K562 (cell line): ENCODE results near the gene PEX11A. TPM values are rescaled to one million over a fixed set of nuclear protein-coding genes. Genes with fewer than 3 reads are reported as not detected.

ENCODE experiments used
- ATAC-seq: fragments of 200-7000 bp; cut with Tn5 transposase; 3 replicates; pipeline ENCODE4 v1.9.1; 2020; ENCODE audit warnings: moderate library complexity
- BruUV-seq: library from RNA; stranded (reverse); fragments of 400-500 nt; replicated peaks from 2 replicates; lab custom pipeline; 2021; lab: Mats Ljungman, UMichigan
- CTCF ChIA-PET: fragments of 300-600 bp; formaldehyde crosslinking; extraction: SDS; loops from one replicate; lab custom pipeline; 2021; ENCODE audit warnings: low intra/inter-chr PET ratio; lab: Yijun Ruan, JAX
- POLR2A ChIA-PET: fragments of 300-600, 350-650 bp; sonication (Branson Sonifier 250); formaldehyde crosslinking; extraction: SDS; loops from one replicate; lab custom pipeline; 2021; ENCODE audit warnings: antibody characterized with exemption, inconsistent platforms; lab: Yijun Ruan, JAX
- DNase-seq, 4 experiments: peaks; one replicate each; pipeline versions ENCODE4 v3.0.0 to v3.0.0-alpha.2; 2011 to 2018; ENCODE audit warnings: low spot score in 3 of 4, mixed read lengths in 3 of 4; ENCODE audit errors: extremely low read depth in 1 of 4
- FAIRE-seq: peaks from 2 replicates; lab custom pipeline; 2011; peaks lifted over from hg19 to GRCh38; lab: Jason Lieb, UNC
- H2AFZ ChIP-seq: 2 replicates; pipeline ENCODE4 v1.6.0; 2011; ENCODE audit warnings: low read depth, low read length, control low read depth, inconsistent platforms
- H3K27ac ChIP-seq: fragments of 200-600 bp; 3 replicates; pipeline ENCODE4 v1.8.0; 2011; ENCODE audit warnings: low read depth, mild to moderate bottlenecking, control low read depth, inconsistent platforms, low read length, moderate library complexity, mixed read lengths; ENCODE audit errors: extremely low read depth
- H3K27me3 ChIP-seq, 2 experiments: fragments of 300-600 bp in 1 of 2; 2 replicates in 1 of 2; 3 replicates in 1 of 2; pipeline versions ENCODE4 v1.6.0 to v1.8.0; 2011; ENCODE audit warnings: inconsistent platforms in 2 of 2, low read length in 2 of 2, mild to moderate bottlenecking in 1 of 2, mixed read lengths in 1 of 2, moderate library complexity in 1 of 2; ENCODE audit not compliant: control insufficient read depth in 2 of 2, insufficient read depth in 2 of 2
- H3K36me3 ChIP-seq: fragments of 300-600 bp; 3 replicates; pipeline ENCODE4 v1.8.0; 2011; ENCODE audit warnings: mild to moderate bottlenecking, low read length, inconsistent platforms; ENCODE audit not compliant: control insufficient read depth, insufficient read depth
- H3K4me1 ChIP-seq, 2 experiments: fragments of 200-600 bp in 1 of 2; replicated peaks in 1 of 2; 2 replicates in 1 of 2; 3 replicates in 1 of 2; pipeline versions ENCODE4 v1.5.1 to v1.8.0; 2011; ENCODE audit warnings: inconsistent platforms in 2 of 2, low read length in 2 of 2, mild to moderate bottlenecking in 1 of 2, mixed read lengths in 1 of 2, moderate library complexity in 1 of 2; ENCODE audit not compliant: control insufficient read depth in 2 of 2, insufficient read depth in 2 of 2
- H3K4me2 ChIP-seq: 2 replicates; pipeline ENCODE4 v1.6.1; 2011; ENCODE audit warnings: low read length, control low read depth, inconsistent platforms, mixed read lengths; ENCODE audit not compliant: insufficient read depth
- H3K4me3 ChIP-seq: fragments of 200-600 bp; sonication (generic), shearing (Covaris generic); 2 replicates; pipeline ENCODE4 v1.5.1; 2016; ENCODE audit warnings: control low read depth, inconsistent platforms
- H3K79me2 ChIP-seq: fragments of 200-600 bp; 3 replicates; pipeline ENCODE4 v1.8.0; 2011; ENCODE audit warnings: low read length, inconsistent platforms; ENCODE audit not compliant: control insufficient read depth, insufficient read depth
- H3K9ac ChIP-seq, 2 experiments: 2 replicates each; pipeline versions ENCODE4 v1.6.0 to v1.6.1; 2011; ENCODE audit warnings: low read depth in 2 of 2, low read length in 2 of 2, control low read depth in 1 of 2, inconsistent platforms in 1 of 2, mild to moderate bottlenecking in 1 of 2, mixed read lengths in 1 of 2; ENCODE audit not compliant: insufficient read depth in 1 of 2
- H3K9me1 ChIP-seq: one replicate; pipeline ENCODE4 v1.6.0; 2011; ENCODE audit warnings: inconsistent platforms, mild to moderate bottlenecking, low read length, moderate library complexity; ENCODE audit not compliant: control insufficient read depth, insufficient read depth
- H3K9me3 ChIP-seq: replicated peaks from 2 replicates; pipeline ENCODE4 v1.5.1; 2011; ENCODE audit warnings: low read depth, low read length, inconsistent platforms; ENCODE audit not compliant: control insufficient read depth, insufficient read depth
- H4K20me1 ChIP-seq: replicated peaks from 2 replicates; pipeline ENCODE4 v1.6.1; 2011; ENCODE audit warnings: low read length, inconsistent platforms, mixed read lengths; ENCODE audit not compliant: control insufficient read depth, insufficient read depth
- ETV1 ChIP-seq: fragments of 450-650 bp; conservative IDR thresholded peaks from 2 replicates; pipeline ENCODE4 v1.6.1; 2016; ENCODE audit warnings: missing genetic modification characterization, control low read depth, low read depth, missing compliant biosample characterization
- HMG20B ChIP-seq: fragments of 250-450 bp; sonication (Bioruptor Pico); IDR thresholded peaks from 2 replicates; pipeline ENCODE4 v1.5.0; 2021; ENCODE audit warnings: mild to moderate bottlenecking
- KDM1A ChIP-seq, 2 experiments: fragments of 450-650 bp; IDR thresholded peaks; 2 replicates each; pipeline ENCODE4 v1.6.1; 2016; ENCODE audit warnings: mild to moderate bottlenecking in 2 of 2
- PCBP2 ChIP-seq: fragments of 200-400 bp; formaldehyde crosslinking; IDR thresholded peaks from 2 replicates; pipeline ENCODE4 v1.6.1; 2018; ENCODE audit warnings: low read length, low read depth, mild to moderate bottlenecking, moderate library complexity; ENCODE audit not compliant: poor library complexity, severe bottlenecking
- PTRF ChIP-seq: fragments of 450-650 bp; IDR thresholded peaks from 2 replicates; pipeline ENCODE4 v1.6.1; 2016; ENCODE audit warnings: mild to moderate bottlenecking, missing genetic modification characterization, missing compliant biosample characterization
- SIRT6 ChIP-seq: IDR thresholded peaks from one replicate; pipeline ENCODE4 v1.6.1; 2012; ENCODE audit warnings: low read depth, mild to moderate bottlenecking, control low read depth, inconsistent platforms, low read length, moderate library complexity
- ZNF668 ChIP-seq: fragments of 250-450 bp; sonication (Bioruptor Pico); IDR thresholded peaks from 2 replicates; pipeline ENCODE4 v1.8.0; 2022; ENCODE audit warnings: mild to moderate bottlenecking, inconsistent platforms
- ZNF696 ChIP-seq: fragments of 250-450 bp; sonication (Bioruptor Pico); conservative IDR thresholded peaks from 2 replicates; pipeline ENCODE4 v1.4.0; 2020; ENCODE audit warnings: mild to moderate bottlenecking, moderate library complexity
- ZNF75A ChIP-seq: fragments of 450-650 bp; formaldehyde crosslinking; IDR thresholded peaks from 2 replicates; pipeline ENCODE4 v1.4.0; 2020; ENCODE audit warnings: mild to moderate bottlenecking
- WGBS: fragments of 100-300 bp; shearing (Covaris generic); methylation state at CpG from one replicate; pipeline ENCODE4 v1.1.6; 2016; ENCODE audit warnings: low coverage, mixed read lengths; ENCODE audit not compliant: insufficient coverage; ENCODE audit errors: missing lambda C conversion rate; 5-methylcytosine and 5-hydroxymethylcytosine counted together
- in situ Hi-C: fragments of 300-500 bp; cut with MboI; formaldehyde crosslinking; loops from 4 replicates; pipeline ENCODE4 v1.15.0; 2018; ENCODE audit warnings: inconsistent platforms, mixed read lengths
- intact Hi-C: fragments of 100-400 bp; cut with micrococcal nuclease; formaldehyde crosslinking; loops from 2 replicates; pipeline ENCODE4 v1.14.2; 2022
- polyA plus RNA-seq, 8 experiments: library from polyadenylated mRNA; depleted of rRNA in 4 of 8; stranded (reverse) in 5 of 8; unstranded in 3 of 8; fragments of >200 nt; fragmentation: Nextera tagmentation in 2 of 8; fragmentation: Illumina TruSeq in 1 of 8; extraction: Ambion mirVana in 2 of 8; extraction: Trizol in 1 of 8; gene quantifications; 2 replicates each; pipeline versions ENCODE4 v1.2.1 to v1.2.3, GENCODE V29; 2011 to 2014; ENCODE audit warnings: inconsistent platforms in 1 of 8, missing spikeins in 1 of 8
- total RNA-seq, 7 experiments: library from RNA; depleted of rRNA in 6 of 7; stranded (reverse); fragments of >200 nt in 6 of 7; fragmentation: Illumina TruSeq in 2 of 7; extraction: Trizol in 2 of 7; gene quantifications; 2 replicates each; pipeline versions ENCODE4 v1.2.1 to v1.2.3, GENCODE V29; 2011 to 2021; ENCODE audit warnings: low replicate concordance in 1 of 7
- TF ChIP-seq, protein P1 (sequence below), 2 experiments: fragments of 450-650 bp; IDR thresholded peaks; 2 replicates each; pipeline ENCODE4 v1.6.1; 2018; ENCODE audit warnings: mild to moderate bottlenecking in 2 of 2, low read depth in 1 of 2; ENCODE audit not compliant: partially characterized antibody in 2 of 2
- TF ChIP-seq, protein P2 (sequence below): fragments of 450-650 bp; IDR thresholded peaks from 2 replicates; pipeline ENCODE4 v1.6.1; 2016; ENCODE audit warnings: low read depth, mild to moderate bottlenecking, moderate library complexity
- TF ChIP-seq, protein P3 (sequence below): fragments of 250-450 bp; sonication (Bioruptor Pico); IDR thresholded peaks from 2 replicates; pipeline ENCODE4 v1.5.0; 2021
- TF ChIP-seq, protein P4 (sequence below): fragments of 250-450 bp; sonication (Bioruptor Pico); IDR thresholded peaks from 2 replicates; pipeline ENCODE4 v1.4.0; 2020; ENCODE audit warnings: borderline replicate concordance

Gene PEX11A
- total and polyA plus RNA-seq, 9 of the 15 experiments (the other 6 are each of a cell fraction or from before 2014, with no cell fraction given) = not detected

DNA sequence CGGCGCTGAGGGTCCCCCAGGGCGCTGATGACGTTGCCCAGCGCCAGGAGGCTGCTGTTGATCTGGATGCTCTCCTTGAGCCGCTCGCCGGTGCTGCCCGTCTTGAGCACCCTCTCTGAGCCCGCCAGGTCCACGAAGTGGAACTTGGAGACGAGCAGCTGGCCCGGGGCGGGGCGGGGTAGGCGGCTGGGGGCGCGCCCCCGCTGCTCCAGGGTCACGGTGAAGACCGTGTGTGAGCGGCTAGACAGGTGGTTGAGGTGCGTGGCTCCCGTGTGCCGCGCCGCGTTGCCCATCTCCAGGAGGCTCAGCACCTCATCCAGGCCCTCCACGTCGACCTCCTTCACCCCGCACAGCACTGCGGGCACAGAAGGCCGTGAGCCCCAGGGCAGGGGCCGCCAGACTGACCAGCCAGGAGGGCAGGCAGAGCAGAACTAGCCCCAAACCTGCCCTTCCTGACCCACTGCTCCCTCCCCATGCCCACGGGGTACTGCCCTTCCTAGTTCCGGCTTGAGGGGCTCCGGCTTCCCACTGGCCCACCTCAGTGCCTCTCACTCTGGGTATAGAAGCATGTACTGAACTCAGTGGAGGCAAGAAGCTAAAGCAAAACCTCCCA is 41.4 kb downstream of the PEX11A start:
- in situ Hi-C loops = no loop called here
- H3K4me3 ChIP-seq = no peak overlapping the region
- peaks cover 0 to 13% of the 10 kb centered on the region in 2 experiments; a peak in 2 of 5 replicates for H3K27me3 ChIP-seq
- FAIRE-seq = no peak
- no peaks in the 10 kb centered on the region for H4K20me1 ChIP-seq
- H3K4me1 ChIP-seq = peaks cover 0 to 19% of the 10 kb centered on the region in 2 experiments; a peak in 2 of 5 replicates
- no TSS peak for BruUV-seq
- DNase-seq = no peak
- ChIA-PET POLR2A (interaction anchor here (0.6 kb wide), 1 partner anchor 99 kb away, joined by 3 read pairs; no protein-coding TSS in a partner anchor), CTCF (no interaction called here)
- no peaks in the 10 kb centered on the region for H3K79me2 ChIP-seq
- no peak overlapping the region for H3K4me2 ChIP-seq
- no peaks in the 10 kb centered on the region for H3K36me3 ChIP-seq
- 65% methylated on average over 16 of the region's 37 CpGs for WGBS
- H3K9ac ChIP-seq = no peak overlapping the region
- ATAC-seq = no peak
- H2AFZ ChIP-seq = no peak overlapping the region
- no peaks in the 10 kb centered on the region for H3K9me1 ChIP-seq
- no peak overlapping the region for H3K27ac ChIP-seq
- no peaks in the 10 kb centered on the region for H3K9me3 ChIP-seq
- intact Hi-C loops = no loop called here
- TF ChIP-seq ETV1 (tag) = no peak
- TF ChIP-seq, protein P1, sequence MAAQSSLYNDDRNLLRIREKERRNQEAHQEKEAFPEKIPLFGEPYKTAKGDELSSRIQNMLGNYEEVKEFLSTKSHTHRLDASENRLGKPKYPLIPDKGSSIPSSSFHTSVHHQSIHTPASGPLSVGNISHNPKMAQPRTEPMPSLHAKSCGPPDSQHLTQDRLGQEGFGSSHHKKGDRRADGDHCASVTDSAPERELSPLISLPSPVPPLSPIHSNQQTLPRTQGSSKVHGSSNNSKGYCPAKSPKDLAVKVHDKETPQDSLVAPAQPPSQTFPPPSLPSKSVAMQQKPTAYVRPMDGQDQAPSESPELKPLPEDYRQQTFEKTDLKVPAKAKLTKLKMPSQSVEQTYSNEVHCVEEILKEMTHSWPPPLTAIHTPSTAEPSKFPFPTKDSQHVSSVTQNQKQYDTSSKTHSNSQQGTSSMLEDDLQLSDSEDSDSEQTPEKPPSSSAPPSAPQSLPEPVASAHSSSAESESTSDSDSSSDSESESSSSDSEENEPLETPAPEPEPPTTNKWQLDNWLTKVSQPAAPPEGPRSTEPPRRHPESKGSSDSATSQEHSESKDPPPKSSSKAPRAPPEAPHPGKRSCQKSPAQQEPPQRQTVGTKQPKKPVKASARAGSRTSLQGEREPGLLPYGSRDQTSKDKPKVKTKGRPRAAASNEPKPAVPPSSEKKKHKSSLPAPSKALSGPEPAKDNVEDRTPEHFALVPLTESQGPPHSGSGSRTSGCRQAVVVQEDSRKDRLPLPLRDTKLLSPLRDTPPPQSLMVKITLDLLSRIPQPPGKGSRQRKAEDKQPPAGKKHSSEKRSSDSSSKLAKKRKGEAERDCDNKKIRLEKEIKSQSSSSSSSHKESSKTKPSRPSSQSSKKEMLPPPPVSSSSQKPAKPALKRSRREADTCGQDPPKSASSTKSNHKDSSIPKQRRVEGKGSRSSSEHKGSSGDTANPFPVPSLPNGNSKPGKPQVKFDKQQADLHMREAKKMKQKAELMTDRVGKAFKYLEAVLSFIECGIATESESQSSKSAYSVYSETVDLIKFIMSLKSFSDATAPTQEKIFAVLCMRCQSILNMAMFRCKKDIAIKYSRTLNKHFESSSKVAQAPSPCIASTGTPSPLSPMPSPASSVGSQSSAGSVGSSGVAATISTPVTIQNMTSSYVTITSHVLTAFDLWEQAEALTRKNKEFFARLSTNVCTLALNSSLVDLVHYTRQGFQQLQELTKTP (IDR thresholded peaks at IDR 0.05; ENCODE audit: low read depth in 1 of 2, partially characterized antibody in 2 of 2) = no peak
- no peak for TF ChIP-seq ZNF696 (CRISPR knock-in tag)
- TF ChIP-seq SIRT6 = no peak
- no peak for TF ChIP-seq HMG20B (CRISPR knock-in tag)
- TF ChIP-seq KDM1A (IDR thresholded peaks at IDR 0.05) = no peak
- TF ChIP-seq, protein P2, sequence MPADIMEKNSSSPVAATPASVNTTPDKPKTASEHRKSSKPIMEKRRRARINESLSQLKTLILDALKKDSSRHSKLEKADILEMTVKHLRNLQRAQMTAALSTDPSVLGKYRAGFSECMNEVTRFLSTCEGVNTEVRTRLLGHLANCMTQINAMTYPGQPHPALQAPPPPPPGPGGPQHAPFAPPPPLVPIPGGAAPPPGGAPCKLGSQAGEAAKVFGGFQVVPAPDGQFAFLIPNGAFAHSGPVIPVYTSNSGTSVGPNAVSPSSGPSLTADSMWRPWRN = no peak
- TF ChIP-seq PCBP2 = no peak
- no peak for TF ChIP-seq PTRF (tag)
- no peak for TF ChIP-seq ZNF75A (CRISPR knock-in tag)
- TF ChIP-seq, protein P3, sequence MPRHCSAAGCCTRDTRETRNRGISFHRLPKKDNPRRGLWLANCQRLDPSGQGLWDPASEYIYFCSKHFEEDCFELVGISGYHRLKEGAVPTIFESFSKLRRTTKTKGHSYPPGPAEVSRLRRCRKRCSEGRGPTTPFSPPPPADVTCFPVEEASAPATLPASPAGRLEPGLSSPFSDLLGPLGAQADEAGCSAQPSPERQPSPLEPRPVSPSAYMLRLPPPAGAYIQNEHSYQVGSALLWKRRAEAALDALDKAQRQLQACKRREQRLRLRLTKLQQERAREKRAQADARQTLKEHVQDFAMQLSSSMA (CRISPR knock-in tag) = no peak
- no peak for TF ChIP-seq ZNF668 (CRISPR knock-in tag)
- TF ChIP-seq, protein P4, sequence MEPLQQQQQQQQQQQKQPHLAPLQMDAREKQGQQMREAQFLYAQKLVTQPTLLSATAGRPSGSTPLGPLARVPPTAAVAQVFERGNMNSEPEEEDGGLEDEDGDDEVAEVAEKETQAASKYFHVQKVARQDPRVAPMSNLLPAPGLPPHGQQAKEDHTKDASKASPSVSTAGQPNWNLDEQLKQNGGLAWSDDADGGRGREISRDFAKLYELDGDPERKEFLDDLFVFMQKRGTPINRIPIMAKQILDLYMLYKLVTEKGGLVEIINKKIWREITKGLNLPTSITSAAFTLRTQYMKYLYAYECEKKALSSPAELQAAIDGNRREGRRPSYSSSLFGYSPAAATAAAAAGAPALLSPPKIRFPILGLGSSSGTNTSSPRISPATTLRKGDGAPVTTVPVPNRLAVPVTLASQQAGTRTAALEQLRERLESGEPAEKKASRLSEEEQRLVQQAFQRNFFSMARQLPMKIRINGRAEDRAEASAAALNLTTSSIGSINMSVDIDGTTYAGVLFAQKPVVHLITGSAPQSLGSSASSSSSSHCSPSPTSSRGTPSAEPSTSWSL (CRISPR knock-in tag) = no peak
